ENCODE data around the gene KANSL1.
"Not testable (repeated sequence)": the region's sequence is repeated elsewhere in the genome, so short reads cannot be mapped to it uniquely, and the experiment has no call there.

DNA sequence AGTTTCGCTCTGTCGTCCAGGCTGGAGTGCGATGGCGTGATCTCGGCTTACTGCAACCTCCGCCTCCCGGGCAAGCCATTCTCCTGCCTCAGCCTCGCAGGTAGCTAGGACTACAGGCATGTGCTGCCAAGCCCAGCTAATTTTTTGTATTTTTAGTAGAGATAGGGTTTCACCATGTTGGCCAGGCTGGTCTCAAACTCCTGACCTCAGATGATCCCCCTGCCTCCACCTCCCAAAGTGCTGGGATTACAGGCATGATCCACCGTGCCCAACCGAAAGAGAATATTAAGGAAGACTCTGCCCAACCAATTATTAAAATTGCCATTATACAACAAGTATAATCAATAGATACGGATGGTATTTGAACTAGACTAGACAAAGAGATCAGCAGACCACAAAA, 82.0 kb downstream of the KANSL1 start:
- TF ChIP-seq EZH2phosphoT487 (IDR thresholded peaks at IDR 0.05; ENCODE audit: unreplicated experiment); ZNF114 (CRISPR knock-in tag; IDR thresholded peaks at IDR 0.05); NANOG (IDR thresholded peaks at IDR 0.05; ENCODE audit: borderline replicate concordance); STAT1 (IDR thresholded peaks at IDR 0.05; ENCODE audit: unreplicated experiment); POLR2AphosphoS5 (IDR thresholded peaks at IDR 0.05; ENCODE audit: low read depth); EZH2 (IDR thresholded peaks at IDR 0.05; ENCODE audit: low read depth, unreplicated experiment); CREB1 (CRISPR knock-in tag; IDR thresholded peaks at IDR 0.05; ENCODE audit: low read depth); JUNB (IDR thresholded peaks at IDR 0.05; ENCODE audit: unreplicated experiment): not testable (repeated sequence)
- TF ChIP-seq, protein P1, sequence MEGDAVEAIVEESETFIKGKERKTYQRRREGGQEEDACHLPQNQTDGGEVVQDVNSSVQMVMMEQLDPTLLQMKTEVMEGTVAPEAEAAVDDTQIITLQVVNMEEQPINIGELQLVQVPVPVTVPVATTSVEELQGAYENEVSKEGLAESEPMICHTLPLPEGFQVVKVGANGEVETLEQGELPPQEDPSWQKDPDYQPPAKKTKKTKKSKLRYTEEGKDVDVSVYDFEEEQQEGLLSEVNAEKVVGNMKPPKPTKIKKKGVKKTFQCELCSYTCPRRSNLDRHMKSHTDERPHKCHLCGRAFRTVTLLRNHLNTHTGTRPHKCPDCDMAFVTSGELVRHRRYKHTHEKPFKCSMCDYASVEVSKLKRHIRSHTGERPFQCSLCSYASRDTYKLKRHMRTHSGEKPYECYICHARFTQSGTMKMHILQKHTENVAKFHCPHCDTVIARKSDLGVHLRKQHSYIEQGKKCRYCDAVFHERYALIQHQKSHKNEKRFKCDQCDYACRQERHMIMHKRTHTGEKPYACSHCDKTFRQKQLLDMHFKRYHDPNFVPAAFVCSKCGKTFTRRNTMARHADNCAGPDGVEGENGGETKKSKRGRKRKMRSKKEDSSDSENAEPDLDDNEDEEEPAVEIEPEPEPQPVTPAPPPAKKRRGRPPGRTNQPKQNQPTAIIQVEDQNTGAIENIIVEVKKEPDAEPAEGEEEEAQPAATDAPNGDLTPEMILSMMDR (conservative IDR thresholded peaks at IDR 0.05; ENCODE audit: low read depth in 2 of 2): not testable (repeated sequence)
- TF ChIP-seq, protein P2, sequence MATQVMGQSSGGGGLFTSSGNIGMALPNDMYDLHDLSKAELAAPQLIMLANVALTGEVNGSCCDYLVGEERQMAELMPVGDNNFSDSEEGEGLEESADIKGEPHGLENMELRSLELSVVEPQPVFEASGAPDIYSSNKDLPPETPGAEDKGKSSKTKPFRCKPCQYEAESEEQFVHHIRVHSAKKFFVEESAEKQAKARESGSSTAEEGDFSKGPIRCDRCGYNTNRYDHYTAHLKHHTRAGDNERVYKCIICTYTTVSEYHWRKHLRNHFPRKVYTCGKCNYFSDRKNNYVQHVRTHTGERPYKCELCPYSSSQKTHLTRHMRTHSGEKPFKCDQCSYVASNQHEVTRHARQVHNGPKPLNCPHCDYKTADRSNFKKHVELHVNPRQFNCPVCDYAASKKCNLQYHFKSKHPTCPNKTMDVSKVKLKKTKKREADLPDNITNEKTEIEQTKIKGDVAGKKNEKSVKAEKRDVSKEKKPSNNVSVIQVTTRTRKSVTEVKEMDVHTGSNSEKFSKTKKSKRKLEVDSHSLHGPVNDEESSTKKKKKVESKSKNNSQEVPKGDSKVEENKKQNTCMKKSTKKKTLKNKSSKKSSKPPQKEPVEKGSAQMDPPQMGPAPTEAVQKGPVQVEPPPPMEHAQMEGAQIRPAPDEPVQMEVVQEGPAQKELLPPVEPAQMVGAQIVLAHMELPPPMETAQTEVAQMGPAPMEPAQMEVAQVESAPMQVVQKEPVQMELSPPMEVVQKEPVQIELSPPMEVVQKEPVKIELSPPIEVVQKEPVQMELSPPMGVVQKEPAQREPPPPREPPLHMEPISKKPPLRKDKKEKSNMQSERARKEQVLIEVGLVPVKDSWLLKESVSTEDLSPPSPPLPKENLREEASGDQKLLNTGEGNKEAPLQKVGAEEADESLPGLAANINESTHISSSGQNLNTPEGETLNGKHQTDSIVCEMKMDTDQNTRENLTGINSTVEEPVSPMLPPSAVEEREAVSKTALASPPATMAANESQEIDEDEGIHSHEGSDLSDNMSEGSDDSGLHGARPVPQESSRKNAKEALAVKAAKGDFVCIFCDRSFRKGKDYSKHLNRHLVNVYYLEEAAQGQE (IDR thresholded peaks at IDR 0.05; ENCODE audit: unreplicated experiment): not testable (repeated sequence)
- TF ChIP-seq, protein P3, sequence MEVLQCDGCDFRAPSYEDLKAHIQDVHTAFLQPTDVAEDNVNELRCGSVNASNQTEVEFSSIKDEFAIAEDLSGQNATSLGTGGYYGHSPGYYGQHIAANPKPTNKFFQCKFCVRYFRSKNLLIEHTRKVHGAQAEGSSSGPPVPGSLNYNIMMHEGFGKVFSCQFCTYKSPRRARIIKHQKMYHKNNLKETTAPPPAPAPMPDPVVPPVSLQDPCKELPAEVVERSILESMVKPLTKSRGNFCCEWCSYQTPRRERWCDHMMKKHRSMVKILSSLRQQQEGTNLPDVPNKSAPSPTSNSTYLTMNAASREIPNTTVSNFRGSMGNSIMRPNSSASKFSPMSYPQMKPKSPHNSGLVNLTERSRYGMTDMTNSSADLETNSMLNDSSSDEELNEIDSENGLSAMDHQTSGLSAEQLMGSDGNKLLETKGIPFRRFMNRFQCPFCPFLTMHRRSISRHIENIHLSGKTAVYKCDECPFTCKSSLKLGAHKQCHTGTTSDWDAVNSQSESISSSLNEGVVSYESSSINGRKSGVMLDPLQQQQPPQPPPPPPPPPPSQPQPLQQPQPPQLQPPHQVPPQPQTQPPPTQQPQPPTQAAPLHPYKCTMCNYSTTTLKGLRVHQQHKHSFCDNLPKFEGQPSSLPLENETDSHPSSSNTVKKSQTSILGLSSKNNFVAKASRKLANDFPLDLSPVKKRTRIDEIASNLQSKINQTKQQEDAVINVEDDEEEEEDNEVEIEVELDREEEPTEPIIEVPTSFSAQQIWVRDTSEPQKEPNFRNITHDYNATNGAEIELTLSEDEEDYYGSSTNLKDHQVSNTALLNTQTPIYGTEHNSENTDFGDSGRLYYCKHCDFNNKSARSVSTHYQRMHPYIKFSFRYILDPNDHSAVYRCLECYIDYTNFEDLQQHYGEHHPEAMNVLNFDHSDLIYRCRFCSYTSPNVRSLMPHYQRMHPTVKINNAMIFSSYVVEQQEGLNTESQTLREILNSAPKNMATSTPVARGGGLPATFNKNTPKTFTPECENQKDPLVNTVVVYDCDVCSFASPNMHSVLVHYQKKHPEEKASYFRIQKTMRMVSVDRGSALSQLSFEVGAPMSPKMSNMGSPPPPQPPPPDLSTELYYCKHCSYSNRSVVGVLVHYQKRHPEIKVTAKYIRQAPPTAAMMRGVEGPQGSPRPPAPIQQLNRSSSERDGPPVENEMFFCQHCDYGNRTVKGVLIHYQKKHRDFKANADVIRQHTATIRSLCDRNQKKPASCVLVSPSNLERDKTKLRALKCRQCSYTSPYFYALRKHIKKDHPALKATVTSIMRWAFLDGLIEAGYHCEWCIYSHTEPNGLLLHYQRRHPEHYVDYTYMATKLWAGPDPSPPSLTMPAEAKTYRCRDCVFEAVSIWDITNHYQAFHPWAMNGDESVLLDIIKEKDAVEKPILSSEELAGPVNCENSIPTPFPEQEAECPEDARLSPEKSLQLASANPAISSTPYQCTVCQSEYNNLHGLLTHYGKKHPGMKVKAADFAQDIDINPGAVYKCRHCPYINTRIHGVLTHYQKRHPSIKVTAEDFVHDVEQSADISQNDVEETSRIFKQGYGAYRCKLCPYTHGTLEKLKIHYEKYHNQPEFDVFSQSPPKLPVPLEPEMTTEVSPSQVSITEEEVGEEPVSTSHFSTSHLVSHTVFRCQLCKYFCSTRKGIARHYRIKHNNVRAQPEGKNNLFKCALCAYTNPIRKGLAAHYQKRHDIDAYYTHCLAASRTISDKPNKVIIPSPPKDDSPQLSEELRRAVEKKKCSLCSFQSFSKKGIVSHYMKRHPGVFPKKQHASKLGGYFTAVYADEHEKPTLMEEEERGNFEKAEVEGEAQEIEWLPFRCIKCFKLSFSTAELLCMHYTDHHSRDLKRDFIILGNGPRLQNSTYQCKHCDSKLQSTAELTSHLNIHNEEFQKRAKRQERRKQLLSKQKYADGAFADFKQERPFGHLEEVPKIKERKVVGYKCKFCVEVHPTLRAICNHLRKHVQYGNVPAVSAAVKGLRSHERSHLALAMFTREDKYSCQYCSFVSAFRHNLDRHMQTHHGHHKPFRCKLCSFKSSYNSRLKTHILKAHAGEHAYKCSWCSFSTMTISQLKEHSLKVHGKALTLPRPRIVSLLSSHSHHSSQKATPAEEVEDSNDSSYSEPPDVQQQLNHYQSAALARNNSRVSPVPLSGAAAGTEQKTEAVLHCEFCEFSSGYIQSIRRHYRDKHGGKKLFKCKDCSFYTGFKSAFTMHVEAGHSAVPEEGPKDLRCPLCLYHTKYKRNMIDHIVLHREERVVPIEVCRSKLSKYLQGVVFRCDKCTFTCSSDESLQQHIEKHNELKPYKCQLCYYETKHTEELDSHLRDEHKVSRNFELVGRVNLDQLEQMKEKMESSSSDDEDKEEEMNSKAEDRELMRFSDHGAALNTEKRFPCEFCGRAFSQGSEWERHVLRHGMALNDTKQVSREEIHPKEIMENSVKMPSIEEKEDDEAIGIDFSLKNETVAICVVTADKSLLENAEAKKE (CRISPR knock-in tag; IDR thresholded peaks at IDR 0.05): not testable (repeated sequence)
- TF ChIP-seq, protein P4, sequence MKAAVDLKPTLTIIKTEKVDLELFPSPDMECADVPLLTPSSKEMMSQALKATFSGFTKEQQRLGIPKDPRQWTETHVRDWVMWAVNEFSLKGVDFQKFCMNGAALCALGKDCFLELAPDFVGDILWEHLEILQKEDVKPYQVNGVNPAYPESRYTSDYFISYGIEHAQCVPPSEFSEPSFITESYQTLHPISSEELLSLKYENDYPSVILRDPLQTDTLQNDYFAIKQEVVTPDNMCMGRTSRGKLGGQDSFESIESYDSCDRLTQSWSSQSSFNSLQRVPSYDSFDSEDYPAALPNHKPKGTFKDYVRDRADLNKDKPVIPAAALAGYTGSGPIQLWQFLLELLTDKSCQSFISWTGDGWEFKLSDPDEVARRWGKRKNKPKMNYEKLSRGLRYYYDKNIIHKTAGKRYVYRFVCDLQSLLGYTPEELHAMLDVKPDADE (IDR thresholded peaks at IDR 0.05): not testable (repeated sequence)
